NCI-H2227 (cell line): Measurements from ENCODE around the gene AP3D1.

Source experiments
- DNase-seq: peaks from one replicate; lab custom pipeline; 2025; ENCODE audit not compliant: unreplicated experiment; lab: John Stamatoyannopoulos, UW

The AP3D1 gene

GRCh38 chr19:2113439-2114211, 37.7 kb downstream of the AP3D1 start:
- DNase-seq = no peak

DNA sequence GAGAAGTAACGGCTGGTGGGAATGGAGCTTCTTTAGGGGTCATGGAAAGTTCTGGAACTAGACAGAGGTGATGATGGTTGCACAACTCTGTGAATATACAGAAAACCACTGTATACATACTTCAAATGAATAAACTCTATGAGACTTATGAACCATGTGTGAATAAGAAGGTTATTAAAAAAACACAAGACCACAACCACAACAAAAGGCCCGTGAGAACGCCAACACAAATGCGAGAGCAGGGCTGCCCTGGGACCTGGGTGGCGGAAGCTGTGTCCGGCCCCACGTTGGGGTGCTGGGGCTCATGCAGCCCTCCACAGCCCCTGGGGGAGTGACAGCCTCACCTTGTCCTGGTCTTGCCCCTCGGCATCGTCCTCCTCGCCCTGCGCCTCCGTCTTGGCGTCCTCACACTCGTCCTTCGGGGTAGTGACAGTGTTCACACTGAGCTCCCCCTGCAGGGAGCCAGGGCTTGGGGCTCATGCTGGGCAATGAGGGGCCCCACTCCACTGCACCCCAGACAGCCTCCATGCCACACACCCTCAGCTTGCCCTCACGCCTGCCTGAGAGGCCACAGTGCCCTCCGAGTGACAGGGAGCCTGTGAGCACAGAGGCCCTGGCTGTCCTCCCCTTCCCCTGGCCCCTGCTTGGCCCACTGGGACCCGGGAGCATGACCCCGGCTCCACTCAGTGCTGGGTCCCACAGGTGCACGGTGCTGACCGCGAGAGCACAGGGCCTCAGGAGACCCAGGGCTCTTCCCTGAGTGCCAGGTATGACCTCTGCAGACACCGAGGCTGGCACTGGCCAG, 38.6 kb downstream of the AP3D1 start:
- no peak for DNase-seq

DNA sequence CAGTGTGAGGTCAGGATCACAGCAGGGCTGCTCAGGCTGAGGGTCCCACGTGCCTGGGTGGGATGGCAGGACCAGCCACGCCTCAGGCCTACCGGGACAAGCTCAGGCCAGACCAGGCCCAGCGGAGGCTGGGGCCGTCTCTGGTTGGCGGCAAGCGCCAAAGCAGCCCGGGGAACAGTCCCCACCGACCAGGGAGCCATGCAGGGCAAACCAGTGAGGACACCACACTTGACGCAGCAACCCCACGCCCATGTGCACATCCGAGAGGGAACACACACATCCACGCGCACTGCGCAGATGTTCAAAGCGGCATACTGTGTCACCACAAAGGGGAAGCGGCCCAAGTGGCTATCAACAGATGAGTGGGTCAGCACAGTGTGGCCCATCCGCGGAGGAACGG, 39.5 kb downstream of the AP3D1 start:
- DNase-seq = no peak

DNA sequence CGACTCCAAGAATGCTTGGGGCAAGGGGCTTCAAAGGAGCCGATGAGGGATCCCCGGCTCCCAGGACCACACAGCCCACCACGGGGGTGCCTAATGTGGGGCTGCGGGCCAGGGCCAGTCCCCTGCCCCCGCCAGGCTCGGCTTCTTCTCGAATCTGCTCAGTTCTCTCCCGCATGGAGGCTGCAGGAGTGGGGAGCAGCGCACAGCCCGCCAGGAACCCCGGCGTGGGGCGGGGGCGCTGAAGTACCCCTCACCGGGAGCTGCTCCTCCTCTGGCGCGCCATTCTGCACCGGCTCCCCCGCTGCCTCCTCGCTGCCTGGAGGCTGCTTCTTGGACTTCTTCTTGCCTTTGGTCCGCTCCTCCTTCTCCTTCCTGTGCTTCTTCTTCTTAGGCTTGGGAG, 39.9 kb downstream of the AP3D1 start:
- DNase-seq = no peak

DNA sequence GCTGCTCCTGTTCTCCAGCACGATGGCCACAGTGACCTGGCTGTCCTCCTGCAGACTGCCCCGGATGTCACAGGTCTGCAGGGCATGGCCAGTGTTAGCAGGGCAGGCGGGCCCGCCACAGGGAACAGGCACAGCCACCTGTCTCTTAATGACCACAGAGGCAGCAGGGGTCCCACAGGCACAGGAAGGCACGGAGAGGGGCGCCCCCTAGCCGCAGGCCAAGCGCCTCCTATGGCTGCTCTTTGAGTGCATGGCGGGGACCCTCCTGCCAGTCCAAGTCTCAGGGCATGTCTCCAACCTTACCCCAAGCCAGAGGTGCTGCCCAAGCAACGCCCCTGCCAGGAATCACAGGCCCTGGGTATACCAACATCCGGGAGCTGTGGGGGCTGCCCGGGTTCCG, 40.5 kb downstream of the AP3D1 start:
- DNase-seq = no peak

- DNase-seq = no peak
Measured at GRCh38 chr19:2109046-2109864, 42.1 kb downstream of the AP3D1 start.

GRCh38 chr19:2108251-2109016, 42.9 kb downstream of the AP3D1 start:
- no peak for DNase-seq

- DNase-seq = no peak
Measured at GRCh38 chr19:2103045-2103707, 48.2 kb downstream of the AP3D1 start.

DNA sequence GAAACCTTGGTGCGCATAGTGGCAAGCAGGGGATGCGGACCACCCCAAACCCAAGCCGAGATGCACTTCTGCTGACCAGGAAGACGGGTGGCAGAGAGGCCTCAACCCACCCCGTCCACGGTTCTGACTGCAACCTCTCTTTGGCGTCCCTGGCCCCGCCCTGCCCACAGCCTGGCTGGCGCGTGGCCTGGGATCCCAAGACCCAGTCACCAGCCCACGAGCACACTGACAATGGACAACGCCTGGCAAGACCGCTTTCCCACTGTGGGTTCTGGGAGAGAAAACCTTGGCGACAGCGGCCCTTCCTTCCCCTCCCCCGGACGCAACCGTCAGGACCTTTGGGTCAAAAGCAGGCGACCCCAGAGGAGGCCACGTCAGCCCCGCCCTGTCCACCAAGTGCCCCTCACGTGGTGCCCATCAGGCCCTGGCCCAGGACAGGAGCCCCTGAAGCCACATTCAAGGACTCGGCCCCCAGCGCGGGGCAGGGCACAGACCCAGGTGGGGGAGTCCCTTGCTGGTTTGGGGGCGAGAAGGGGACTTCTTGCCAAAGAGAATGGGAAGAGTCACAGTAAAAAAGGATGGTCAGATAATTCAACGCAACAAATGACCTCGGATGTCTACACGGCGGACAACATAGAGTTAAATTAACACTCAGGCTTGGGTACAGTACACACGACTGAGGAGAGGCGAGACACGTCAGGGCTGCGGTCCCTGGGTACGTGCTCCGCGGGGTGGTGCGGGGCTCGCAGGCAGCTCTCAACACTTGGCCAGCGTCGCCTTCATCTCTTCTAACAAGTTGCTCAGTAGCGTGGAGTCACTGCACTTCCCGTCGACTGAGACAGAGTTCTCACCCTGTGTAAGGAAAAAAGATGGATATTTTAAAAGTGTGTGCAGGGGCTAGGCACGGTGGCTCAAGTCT, 49.7 kb downstream of the AP3D1 start:
- DNase-seq = no peak

- no peak for DNase-seq
Measured at GRCh38 chr19:2100719-2101061, 50.7 kb downstream of the AP3D1 start.

- DNase-seq = no peak
Measured at GRCh38 chr19:2099937-2100718, 51.2 kb downstream of the AP3D1 start.

DNA sequence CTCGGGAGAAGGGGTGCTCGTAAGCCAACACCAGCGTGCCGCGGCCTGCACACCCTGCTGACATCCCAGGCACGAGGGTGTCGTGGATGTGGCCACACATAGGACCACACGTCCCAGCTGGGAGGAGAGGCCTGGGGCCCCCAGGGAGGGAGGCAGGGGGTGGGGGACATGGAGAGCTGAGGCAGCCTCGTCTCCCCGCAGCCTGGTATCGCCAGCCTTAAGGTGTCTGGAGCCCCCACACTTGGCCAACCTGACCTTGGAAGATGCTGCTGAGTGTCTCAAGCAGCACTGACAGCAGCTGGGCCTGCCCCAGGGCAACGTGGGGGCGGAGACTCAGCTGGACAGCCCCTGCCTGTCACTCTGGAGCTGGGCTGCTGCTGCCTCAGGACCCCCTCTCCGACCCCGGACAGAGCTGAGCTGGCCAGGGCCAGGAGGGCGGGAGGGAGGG, 52.3 kb downstream of the AP3D1 start:
- DNase-seq = no peak

- peak; percentile 29 for DNase-seq
Measured at GRCh38 chr19:2097886-2098327, 53.5 kb downstream of the AP3D1 start.

- DNase-seq = peak; percentile 29
Measured at GRCh38 chr19:2097203-2097885, 54.0 kb downstream of the AP3D1 start.

GRCh38 chr19:2096480-2097202, 54.7 kb downstream of the AP3D1 start, which contains the start of gene IZUMO4:
IZUMO4 (plus strand) TSS chr19:2096915; CDS start chr19:2096946, 31 bp downstream.
- peak; percentile 95 for DNase-seq

GRCh38 chr19:2096034-2096479, 55.3 kb downstream of the AP3D1 start, which contains the start of gene MOB3A:
MOB3A (minus strand) TSS chr19:2096326; CDS start chr19:2078560, 17,766 bp downstream.
- peak; percentile 95 for DNase-seq
